IgD-negative memory B cell (primary cell): ENCODE data around the gene CUL9. TPM values are rescaled to one million over a fixed set of nuclear protein-coding genes. Genes with fewer than 3 reads are reported as not detected.
"Not testable (repeated sequence)": the region's sequence is repeated elsewhere in the genome, so short reads cannot be mapped to it uniquely, and the experiment has no call there.

ENCODE experiments used
- H3K27ac Mint-ChIP-seq, 3 donors: one replicate each; pipeline ENCODE4 v1.8.0; 2020 to 2022; ENCODE audit warnings: mild to moderate bottlenecking in 3 of 3, mixed read lengths in 3 of 3, moderate library complexity in 1 of 3
- H3K27me3 Mint-ChIP-seq: one replicate; pipeline ENCODE4 v1.8.0; 2021; ENCODE audit warnings: mixed read lengths
- H3K36me3 Mint-ChIP-seq: one replicate; pipeline ENCODE4 v1.8.0; 2020; ENCODE audit warnings: mild to moderate bottlenecking, mixed read lengths
- H3K4me1 Mint-ChIP-seq, 3 donors: one replicate each; pipeline ENCODE4 v1.8.0; 2020 to 2022; ENCODE audit warnings: mixed read lengths in 3 of 3, mild to moderate bottlenecking in 1 of 3
- H3K4me3 Mint-ChIP-seq, 4 donors: one replicate each; pipeline ENCODE4 v1.8.0; 2020 to 2022; ENCODE audit warnings: mild to moderate bottlenecking in 4 of 4, mixed read lengths in 4 of 4, moderate library complexity in 3 of 4
- H3K9me3 Mint-ChIP-seq, 3 donors: one replicate each; pipeline ENCODE4 v1.8.0; 2020 to 2021; ENCODE audit warnings: mixed read lengths in 3 of 3, mild to moderate bottlenecking in 1 of 3
- polyA plus RNA-seq: library from polyadenylated mRNA; unstranded; fragments of 300-500 nt; fragmentation: Illumina TruSeq; gene quantifications from one replicate; pipeline ENCODE4 v1.2.3, GENCODE V29; 2021

CUL9 gene
- 13.1 TPM for polyA plus RNA-seq

- peak within 1 kb of the TSS; percentile 85 to 96 (median 89) for H3K27ac Mint-ChIP-seq
- peak within 1 kb of the TSS; percentile 70 to 96 (median 92) for H3K4me3 Mint-ChIP-seq
- peaks cover 17% of the 10 kb centered on the region for H3K36me3 Mint-ChIP-seq
- no peaks in the 10 kb centered on the region for H3K9me3 Mint-ChIP-seq
- H3K27me3 Mint-ChIP-seq = no peaks in the 10 kb centered on the region
- peaks cover 29 to 38% (median 30%) of the 10 kb centered on the region in 3 donors for H3K4me1 Mint-ChIP-seq
Observed at GRCh38 chr6:43181942-43182860, at the start of gene CUL9. Gene CUL9, plus strand, starts transcription at chr6:43182196. Its CDS starts 2,115 bp downstream, at chr6:43184311.

DNA sequence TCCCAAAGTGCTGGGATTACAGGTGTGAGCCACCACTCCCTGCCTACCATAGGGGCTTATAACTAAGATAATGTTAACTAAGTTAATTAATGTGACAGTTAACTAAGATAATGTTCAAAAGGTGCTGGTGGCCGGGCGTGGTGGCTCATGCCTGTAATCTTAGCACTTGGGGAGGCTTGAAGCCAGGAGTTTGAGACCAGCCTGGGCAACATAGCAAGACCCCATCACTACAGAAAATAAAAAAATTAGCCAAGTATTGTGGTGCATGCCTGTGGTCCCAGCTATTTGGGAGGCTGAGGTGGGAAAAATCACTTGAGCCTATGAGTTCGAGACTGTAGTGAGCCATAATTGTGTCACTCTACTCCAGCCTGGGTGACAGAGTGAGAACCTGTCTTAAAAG lies 43.7 kb upstream of the CUL9 start:
- Mint-ChIP-seq H3K27ac (no peak overlapping the region), H3K4me3 (no peak overlapping the region), H3K4me1 (no peaks in the 10 kb centered on the region), H3K36me3 (peaks cover 2% of the 10 kb centered on the region), H3K27me3 (no peaks in the 10 kb centered on the region), H3K9me3 (peaks cover 0 to 1% (median 0%) of the 10 kb centered on the region in 3 donors)

GRCh38 chr6:43139973-43140372 lies 42.0 kb upstream of the CUL9 start:
- H3K27me3 Mint-ChIP-seq, H3K36me3 Mint-ChIP-seq, H3K4me3 Mint-ChIP-seq, H3K4me1 Mint-ChIP-seq, H3K9me3 Mint-ChIP-seq, H3K27ac Mint-ChIP-seq: not testable (repeated sequence)

- Mint-ChIP-seq H3K27ac (no peak overlapping the region), H3K4me3 (no peak overlapping the region)
Observed at GRCh38 chr6:43141644-43142043, 40.4 kb upstream of the CUL9 start.

DNA sequence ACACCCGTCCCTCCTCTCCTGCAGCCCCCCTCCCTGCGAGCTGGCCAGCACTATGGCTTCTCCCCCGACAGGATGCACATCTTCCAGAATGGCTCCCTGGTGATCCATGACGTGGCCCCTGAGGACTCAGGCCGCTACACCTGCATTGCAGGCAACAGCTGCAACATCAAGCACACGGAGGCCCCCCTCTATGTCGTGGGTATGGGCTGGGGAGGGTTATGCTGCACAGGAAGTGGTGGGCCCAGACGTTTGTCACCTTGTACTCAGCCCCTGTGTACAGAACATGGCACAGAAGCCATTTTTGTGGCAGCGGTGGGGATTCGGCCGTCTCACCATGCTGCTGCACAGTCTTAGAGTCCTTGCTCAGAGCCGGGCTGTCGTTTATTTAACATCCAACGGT lies 39.9 kb upstream of the CUL9 start:
- H3K9me3 Mint-ChIP-seq = no peaks in the 10 kb centered on the region
- peaks cover 0 to 2% (median 0%) of the 10 kb centered on the region in 3 donors for H3K4me1 Mint-ChIP-seq
- no peaks in the 10 kb centered on the region for H3K36me3 Mint-ChIP-seq
- no peak overlapping the region for H3K4me3 Mint-ChIP-seq
- H3K27me3 Mint-ChIP-seq = no peaks in the 10 kb centered on the region
- no peak overlapping the region for H3K27ac Mint-ChIP-seq

More at GRCh38 chr6:43141644-43142043, 40.4 kb upstream of the CUL9 start:
- no peaks in the 10 kb centered on the region for H3K36me3 Mint-ChIP-seq
- no peaks in the 10 kb centered on the region for H3K9me3 Mint-ChIP-seq
- H3K4me1 Mint-ChIP-seq = peaks cover 0 to 2% (median 0%) of the 10 kb centered on the region in 3 donors
- no peaks in the 10 kb centered on the region for H3K27me3 Mint-ChIP-seq

GRCh38 chr6:43143235-43144128 lies 38.5 kb upstream of the CUL9 start:
- Mint-ChIP-seq H3K36me3 (no peaks in the 10 kb centered on the region), H3K4me1 (peaks cover 0 to 2% (median 0%) of the 10 kb centered on the region in 3 donors), H3K9me3 (no peaks in the 10 kb centered on the region), H3K27ac (no peak overlapping the region), H3K4me3 (peak overlapping the region in 1 of 4 donors; percentile 33), H3K27me3 (no peaks in the 10 kb centered on the region)

DNA sequence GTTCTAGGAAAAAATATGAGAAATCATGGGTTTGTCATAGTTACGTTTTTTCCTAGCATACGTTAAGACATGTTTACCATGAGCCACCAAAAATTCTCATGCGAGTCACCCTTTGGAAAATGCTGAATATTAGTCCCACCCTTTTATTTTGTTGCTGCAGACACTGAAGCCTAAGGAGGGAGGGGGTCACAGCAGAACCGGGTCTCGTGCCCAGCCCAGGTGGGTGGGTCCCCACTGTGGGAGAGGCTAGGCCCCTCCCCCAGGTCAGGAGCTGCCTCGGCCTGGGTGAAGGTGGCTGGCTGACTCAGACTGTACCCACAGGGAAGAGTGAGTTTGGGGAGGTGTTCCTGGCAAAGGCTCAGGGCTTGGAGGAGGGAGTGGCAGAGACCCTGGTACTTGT lies 37.1 kb upstream of the CUL9 start:
- Mint-ChIP-seq H3K9me3 (peaks cover 0 to 2% (median 0%) of the 10 kb centered on the region in 3 donors), H3K27me3 (no peaks in the 10 kb centered on the region), H3K4me1 (peaks cover 0 to 2% (median under 1%) of the 10 kb centered on the region in 3 donors), H3K27ac (no peak overlapping the region), H3K36me3 (no peaks in the 10 kb centered on the region), H3K4me3 (no peak overlapping the region)

- no peak overlapping the region for H3K4me3 Mint-ChIP-seq
- no peaks in the 10 kb centered on the region for H3K36me3 Mint-ChIP-seq
- H3K4me1 Mint-ChIP-seq = peaks cover 0 to 6% (median 2%) of the 10 kb centered on the region in 3 donors
- H3K27me3 Mint-ChIP-seq = no peaks in the 10 kb centered on the region
- peaks cover 0 to 2% (median 0%) of the 10 kb centered on the region in 3 donors for H3K9me3 Mint-ChIP-seq
- H3K27ac Mint-ChIP-seq = no peak overlapping the region
Observed at GRCh38 chr6:43146261-43146660, 35.7 kb upstream of the CUL9 start.

DNA sequence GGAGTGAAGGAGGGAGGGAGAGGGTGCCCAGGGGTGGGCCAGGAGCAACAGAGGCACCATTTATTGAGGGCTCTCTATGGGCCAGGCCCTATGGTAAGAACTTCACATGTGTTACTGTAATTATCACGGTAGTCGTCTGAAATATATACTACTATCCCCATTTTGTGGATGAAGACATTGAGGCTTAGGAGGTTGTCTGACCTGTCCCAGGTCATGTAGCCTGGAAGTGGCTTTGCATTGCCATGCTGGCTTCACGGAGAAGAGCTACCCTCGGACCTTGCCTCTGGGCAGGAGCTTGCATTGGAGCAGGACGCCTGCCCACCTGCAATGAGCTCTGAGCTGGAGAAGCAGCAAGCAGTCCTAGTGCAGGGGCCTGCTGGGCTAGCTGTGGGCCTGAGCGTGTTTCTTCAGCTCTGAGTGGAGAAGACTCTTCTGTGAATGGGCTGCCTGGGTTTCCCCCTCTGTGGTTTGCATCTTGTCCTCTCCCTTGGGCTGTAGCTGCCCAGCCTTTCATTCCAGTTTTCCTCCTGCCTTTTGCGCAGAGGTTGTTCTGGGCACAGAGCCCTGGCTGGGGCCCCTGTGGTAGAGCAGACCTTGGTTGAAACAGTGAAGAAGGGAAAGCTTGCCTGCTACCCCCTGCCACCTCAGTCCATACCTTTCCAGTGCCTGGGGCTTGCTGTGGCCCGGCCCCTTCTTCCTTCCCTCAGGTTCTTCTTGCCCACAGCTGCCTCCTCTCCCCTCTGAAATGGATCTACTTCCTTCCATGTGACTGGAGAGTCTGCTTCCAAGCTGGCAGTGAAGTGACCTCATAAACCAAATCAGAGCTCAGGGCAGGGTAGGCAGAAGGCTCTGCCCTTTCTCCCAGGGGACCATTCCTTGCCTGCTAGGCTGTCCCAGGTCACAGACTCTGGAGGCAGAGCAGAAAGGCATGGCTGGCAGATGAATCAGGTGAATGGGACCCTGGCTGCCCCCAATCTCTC lies 35.0 kb upstream of the CUL9 start:
- Mint-ChIP-seq H3K9me3 (peaks cover 0 to 2% (median 0%) of the 10 kb centered on the region in 3 donors), H3K36me3 (no peaks in the 10 kb centered on the region), H3K4me1 (peaks cover 0 to 6% (median 2%) of the 10 kb centered on the region in 3 donors), H3K27ac (no peak overlapping the region), H3K4me3 (no peak overlapping the region), H3K27me3 (no peaks in the 10 kb centered on the region)

GRCh38 chr6:43147691-43148477 lies 34.1 kb upstream of the CUL9 start:
- Mint-ChIP-seq H3K9me3 (peaks cover 0 to 2% (median 0%) of the 10 kb centered on the region in 3 donors), H3K36me3 (no peaks in the 10 kb centered on the region), H3K27ac (no peak overlapping the region), H3K4me3 (no peak overlapping the region), H3K4me1 (peaks cover 0 to 6% (median 2%) of the 10 kb centered on the region in 3 donors), H3K27me3 (no peaks in the 10 kb centered on the region)

- Mint-ChIP-seq H3K27ac (peak overlapping the region in 1 of 3 donors; percentile 38), H3K27me3 (no peaks in the 10 kb centered on the region)
Observed at GRCh38 chr6:43149265-43149664, 32.7 kb upstream of the CUL9 start.

DNA sequence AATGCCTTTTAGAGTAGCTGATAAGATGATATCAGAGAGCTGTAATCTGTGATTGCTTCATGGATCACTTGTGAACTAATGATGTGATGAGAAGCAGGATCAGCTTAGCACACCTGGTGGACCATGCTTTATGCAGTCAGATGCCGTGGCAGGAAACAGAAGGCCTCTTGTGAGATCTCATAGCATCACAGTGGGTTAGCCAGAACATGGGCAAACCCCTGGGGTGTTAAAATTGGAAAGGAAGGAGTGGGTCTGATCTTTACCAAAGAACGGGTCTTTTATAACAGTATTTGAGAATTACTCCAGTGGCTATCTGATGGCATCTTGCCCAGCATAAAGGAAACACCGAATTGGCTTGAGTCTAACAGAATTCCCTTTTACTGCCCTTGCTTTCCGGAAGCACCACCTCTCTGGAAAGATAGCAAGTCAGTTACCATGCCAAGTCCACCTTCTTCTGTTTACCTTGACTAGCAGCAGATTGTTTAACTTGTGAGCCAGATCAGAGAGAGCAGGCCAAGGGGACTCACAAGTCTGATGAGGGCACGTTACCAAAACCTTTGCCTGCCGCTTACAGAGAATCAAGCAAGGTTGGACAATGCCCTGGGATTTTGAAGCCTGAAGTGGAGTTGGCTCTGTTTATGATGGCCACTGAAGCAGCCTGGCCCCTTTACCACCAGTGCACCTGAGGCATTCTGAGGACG lies 31.8 kb upstream of the CUL9 start:
- H3K27ac Mint-ChIP-seq = no peak overlapping the region
- H3K27me3 Mint-ChIP-seq = no peaks in the 10 kb centered on the region
- H3K4me1 Mint-ChIP-seq = peaks cover 0 to 6% (median 0%) of the 10 kb centered on the region in 3 donors
- H3K4me3 Mint-ChIP-seq = no peak overlapping the region
- H3K36me3 Mint-ChIP-seq = no peaks in the 10 kb centered on the region
- H3K9me3 Mint-ChIP-seq = peaks cover 0 to 2% (median 0%) of the 10 kb centered on the region in 3 donors

More at GRCh38 chr6:43149265-43149664, 32.7 kb upstream of the CUL9 start:
- no peak overlapping the region for H3K4me3 Mint-ChIP-seq
- H3K36me3 Mint-ChIP-seq = no peaks in the 10 kb centered on the region
- peaks cover 0 to 2% (median 0%) of the 10 kb centered on the region in 3 donors for H3K9me3 Mint-ChIP-seq
- H3K4me1 Mint-ChIP-seq = peaks cover 0 to 6% (median 0%) of the 10 kb centered on the region in 3 donors

GRCh38 chr6:43159599-43159998 lies 22.4 kb upstream of the CUL9 start:
- peak overlapping the region in 1 of 4 donors; percentile 33 for H3K4me3 Mint-ChIP-seq
- H3K27ac Mint-ChIP-seq = no peak overlapping the region
- H3K4me1 Mint-ChIP-seq = no peaks in the 10 kb centered on the region
- H3K9me3 Mint-ChIP-seq = no peaks in the 10 kb centered on the region
- no peaks in the 10 kb centered on the region for H3K36me3 Mint-ChIP-seq
- no peaks in the 10 kb centered on the region for H3K27me3 Mint-ChIP-seq
